GM23338 (cell line): ENCODE data around the gene PLA2G4B. TPM values are rescaled to one million over a fixed set of nuclear protein-coding genes. Genes with fewer than 3 reads are reported as not detected.

Source experiments
- ETS1 ChIP-seq: IDR thresholded peaks from 2 replicates; pipeline ENCODE4 v1.6.1; 2016; ENCODE audit warnings: antibody characterized with exemption
- EZH2 ChIP-seq: fragments of 200-600 bp; sonication (generic); IDR thresholded peaks from one replicate; pipeline ENCODE4 v1.8.0; 2017; ENCODE audit warnings: antibody characterized with exemption, mild to moderate bottlenecking, low read depth; ENCODE audit not compliant: unreplicated experiment
- JUNB ChIP-seq: IDR thresholded peaks from one replicate; pipeline ENCODE4 v1.6.1; 2016; ENCODE audit warnings: antibody characterized with exemption; ENCODE audit not compliant: unreplicated experiment
- NANOG ChIP-seq: IDR thresholded peaks from 2 replicates; pipeline ENCODE4 v1.6.1; 2016; ENCODE audit warnings: antibody characterized with exemption, borderline replicate concordance
- POLR2AphosphoS5 ChIP-seq: IDR thresholded peaks from 2 replicates; pipeline ENCODE4 v1.6.1; 2016; ENCODE audit warnings: antibody characterized with exemption, low read depth
- ZNF114 ChIP-seq: fragments of 250-450 bp; sonication (Bioruptor Pico); IDR thresholded peaks from 2 replicates; pipeline ENCODE4 v1.5.0; 2020; ENCODE audit warnings: mild to moderate bottlenecking, moderate library complexity
- polyA plus RNA-seq: library from polyadenylated mRNA; unstranded; fragments of >200 nt; fragmentation: Nextera tagmentation; extraction: Ambion mirVana; gene quantifications from 2 replicates; pipeline ENCODE4 v1.2.1, GENCODE V29; 2016
- total RNA-seq: library from RNA; depleted of rRNA; stranded (reverse); fragments of >200 nt; shearing (Covaris generic); gene quantifications from 2 replicates; pipeline ENCODE4 v1.2.3, GENCODE V29; 2014
- TF ChIP-seq, protein P1 (sequence below): fragments of 250-450 bp; sonication (Bioruptor Pico); IDR thresholded peaks from 2 replicates; pipeline ENCODE4 v1.5.0; 2020; ENCODE audit warnings: mild to moderate bottlenecking, moderate library complexity
- TF ChIP-seq, protein P2 (sequence below), 2 experiments: fragments of 200-600 bp in 1 of 2; sonication (generic) in 1 of 2; conservative IDR thresholded peaks; 2 replicates each; pipeline versions ENCODE4 v1.5.1 to v1.6.1; 2016 to 2017; ENCODE audit warnings: antibody characterized with exemption in 2 of 2, low read depth in 2 of 2, mild to moderate bottlenecking in 2 of 2, moderate library complexity in 1 of 2

The PLA2G4B gene
- total and polyA plus RNA-seq, 2 experiments from 2014 or later, result 4.4 to 9.6 TPM

DNA sequence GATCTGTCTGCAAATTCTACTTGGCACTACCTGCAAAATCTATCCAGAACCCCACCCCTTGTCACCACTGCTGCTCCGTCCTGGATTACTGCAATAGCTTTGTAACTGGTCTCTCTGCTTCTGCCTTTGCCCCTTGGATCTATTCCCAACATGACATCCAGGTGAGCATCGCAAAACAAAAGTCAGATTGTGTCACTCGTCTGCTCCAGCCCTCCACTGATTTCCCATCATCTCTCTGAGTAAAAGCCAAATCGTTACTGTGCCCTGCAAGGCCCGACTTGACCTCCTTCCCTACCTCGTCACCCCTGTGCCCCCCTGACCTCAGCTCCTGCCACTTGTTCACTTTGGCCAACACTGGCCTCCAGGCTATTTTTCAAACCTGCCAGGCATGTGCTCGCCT, 45.8 kb downstream of the PLA2G4B start (continued):
- TF ChIP-seq, protein P1, sequence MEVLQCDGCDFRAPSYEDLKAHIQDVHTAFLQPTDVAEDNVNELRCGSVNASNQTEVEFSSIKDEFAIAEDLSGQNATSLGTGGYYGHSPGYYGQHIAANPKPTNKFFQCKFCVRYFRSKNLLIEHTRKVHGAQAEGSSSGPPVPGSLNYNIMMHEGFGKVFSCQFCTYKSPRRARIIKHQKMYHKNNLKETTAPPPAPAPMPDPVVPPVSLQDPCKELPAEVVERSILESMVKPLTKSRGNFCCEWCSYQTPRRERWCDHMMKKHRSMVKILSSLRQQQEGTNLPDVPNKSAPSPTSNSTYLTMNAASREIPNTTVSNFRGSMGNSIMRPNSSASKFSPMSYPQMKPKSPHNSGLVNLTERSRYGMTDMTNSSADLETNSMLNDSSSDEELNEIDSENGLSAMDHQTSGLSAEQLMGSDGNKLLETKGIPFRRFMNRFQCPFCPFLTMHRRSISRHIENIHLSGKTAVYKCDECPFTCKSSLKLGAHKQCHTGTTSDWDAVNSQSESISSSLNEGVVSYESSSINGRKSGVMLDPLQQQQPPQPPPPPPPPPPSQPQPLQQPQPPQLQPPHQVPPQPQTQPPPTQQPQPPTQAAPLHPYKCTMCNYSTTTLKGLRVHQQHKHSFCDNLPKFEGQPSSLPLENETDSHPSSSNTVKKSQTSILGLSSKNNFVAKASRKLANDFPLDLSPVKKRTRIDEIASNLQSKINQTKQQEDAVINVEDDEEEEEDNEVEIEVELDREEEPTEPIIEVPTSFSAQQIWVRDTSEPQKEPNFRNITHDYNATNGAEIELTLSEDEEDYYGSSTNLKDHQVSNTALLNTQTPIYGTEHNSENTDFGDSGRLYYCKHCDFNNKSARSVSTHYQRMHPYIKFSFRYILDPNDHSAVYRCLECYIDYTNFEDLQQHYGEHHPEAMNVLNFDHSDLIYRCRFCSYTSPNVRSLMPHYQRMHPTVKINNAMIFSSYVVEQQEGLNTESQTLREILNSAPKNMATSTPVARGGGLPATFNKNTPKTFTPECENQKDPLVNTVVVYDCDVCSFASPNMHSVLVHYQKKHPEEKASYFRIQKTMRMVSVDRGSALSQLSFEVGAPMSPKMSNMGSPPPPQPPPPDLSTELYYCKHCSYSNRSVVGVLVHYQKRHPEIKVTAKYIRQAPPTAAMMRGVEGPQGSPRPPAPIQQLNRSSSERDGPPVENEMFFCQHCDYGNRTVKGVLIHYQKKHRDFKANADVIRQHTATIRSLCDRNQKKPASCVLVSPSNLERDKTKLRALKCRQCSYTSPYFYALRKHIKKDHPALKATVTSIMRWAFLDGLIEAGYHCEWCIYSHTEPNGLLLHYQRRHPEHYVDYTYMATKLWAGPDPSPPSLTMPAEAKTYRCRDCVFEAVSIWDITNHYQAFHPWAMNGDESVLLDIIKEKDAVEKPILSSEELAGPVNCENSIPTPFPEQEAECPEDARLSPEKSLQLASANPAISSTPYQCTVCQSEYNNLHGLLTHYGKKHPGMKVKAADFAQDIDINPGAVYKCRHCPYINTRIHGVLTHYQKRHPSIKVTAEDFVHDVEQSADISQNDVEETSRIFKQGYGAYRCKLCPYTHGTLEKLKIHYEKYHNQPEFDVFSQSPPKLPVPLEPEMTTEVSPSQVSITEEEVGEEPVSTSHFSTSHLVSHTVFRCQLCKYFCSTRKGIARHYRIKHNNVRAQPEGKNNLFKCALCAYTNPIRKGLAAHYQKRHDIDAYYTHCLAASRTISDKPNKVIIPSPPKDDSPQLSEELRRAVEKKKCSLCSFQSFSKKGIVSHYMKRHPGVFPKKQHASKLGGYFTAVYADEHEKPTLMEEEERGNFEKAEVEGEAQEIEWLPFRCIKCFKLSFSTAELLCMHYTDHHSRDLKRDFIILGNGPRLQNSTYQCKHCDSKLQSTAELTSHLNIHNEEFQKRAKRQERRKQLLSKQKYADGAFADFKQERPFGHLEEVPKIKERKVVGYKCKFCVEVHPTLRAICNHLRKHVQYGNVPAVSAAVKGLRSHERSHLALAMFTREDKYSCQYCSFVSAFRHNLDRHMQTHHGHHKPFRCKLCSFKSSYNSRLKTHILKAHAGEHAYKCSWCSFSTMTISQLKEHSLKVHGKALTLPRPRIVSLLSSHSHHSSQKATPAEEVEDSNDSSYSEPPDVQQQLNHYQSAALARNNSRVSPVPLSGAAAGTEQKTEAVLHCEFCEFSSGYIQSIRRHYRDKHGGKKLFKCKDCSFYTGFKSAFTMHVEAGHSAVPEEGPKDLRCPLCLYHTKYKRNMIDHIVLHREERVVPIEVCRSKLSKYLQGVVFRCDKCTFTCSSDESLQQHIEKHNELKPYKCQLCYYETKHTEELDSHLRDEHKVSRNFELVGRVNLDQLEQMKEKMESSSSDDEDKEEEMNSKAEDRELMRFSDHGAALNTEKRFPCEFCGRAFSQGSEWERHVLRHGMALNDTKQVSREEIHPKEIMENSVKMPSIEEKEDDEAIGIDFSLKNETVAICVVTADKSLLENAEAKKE (CRISPR knock-in tag), result no peak
- no peak for TF ChIP-seq ETS1
- TF ChIP-seq, protein P2, sequence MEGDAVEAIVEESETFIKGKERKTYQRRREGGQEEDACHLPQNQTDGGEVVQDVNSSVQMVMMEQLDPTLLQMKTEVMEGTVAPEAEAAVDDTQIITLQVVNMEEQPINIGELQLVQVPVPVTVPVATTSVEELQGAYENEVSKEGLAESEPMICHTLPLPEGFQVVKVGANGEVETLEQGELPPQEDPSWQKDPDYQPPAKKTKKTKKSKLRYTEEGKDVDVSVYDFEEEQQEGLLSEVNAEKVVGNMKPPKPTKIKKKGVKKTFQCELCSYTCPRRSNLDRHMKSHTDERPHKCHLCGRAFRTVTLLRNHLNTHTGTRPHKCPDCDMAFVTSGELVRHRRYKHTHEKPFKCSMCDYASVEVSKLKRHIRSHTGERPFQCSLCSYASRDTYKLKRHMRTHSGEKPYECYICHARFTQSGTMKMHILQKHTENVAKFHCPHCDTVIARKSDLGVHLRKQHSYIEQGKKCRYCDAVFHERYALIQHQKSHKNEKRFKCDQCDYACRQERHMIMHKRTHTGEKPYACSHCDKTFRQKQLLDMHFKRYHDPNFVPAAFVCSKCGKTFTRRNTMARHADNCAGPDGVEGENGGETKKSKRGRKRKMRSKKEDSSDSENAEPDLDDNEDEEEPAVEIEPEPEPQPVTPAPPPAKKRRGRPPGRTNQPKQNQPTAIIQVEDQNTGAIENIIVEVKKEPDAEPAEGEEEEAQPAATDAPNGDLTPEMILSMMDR (conservative IDR thresholded peaks at IDR 0.05; ENCODE audit: low read depth in 2 of 2), result no peak
- no peak for TF ChIP-seq POLR2AphosphoS5
- no peak for TF ChIP-seq ZNF114 (CRISPR knock-in tag)
- no peak for TF ChIP-seq JUNB
- TF ChIP-seq NANOG, result no peak
- TF ChIP-seq EZH2, result no peak
